G401 (cell line): ENCODE results near the gene TCF7L1. TPM values are rescaled to one million over a fixed set of nuclear protein-coding genes. Genes with fewer than 3 reads are reported as not detected.
"Not testable (repeated sequence)": the region's sequence is repeated elsewhere in the genome, so short reads cannot be mapped to it uniquely, and the experiment has no call there.

Experiments
- DNase-seq: peaks from one replicate; pipeline ENCODE4 v3.0.0-alpha.2; 2015; ENCODE audit warnings: low spot score
- in situ Hi-C: cut with HindIII; loops from 2 replicates; pipeline ENCODE4 v1.10.0; 2016; ENCODE audit warnings: low sequenced_read_pairs, mixed read lengths
- total RNA-seq: library from RNA; depleted of rRNA; stranded (reverse); fragments of >200 nt; shearing (Covaris generic); gene quantifications from 2 replicates; pipeline ENCODE4 v1.2.3, GENCODE V29; 2014; rRNA removed

TCF7L1 gene, protein sequence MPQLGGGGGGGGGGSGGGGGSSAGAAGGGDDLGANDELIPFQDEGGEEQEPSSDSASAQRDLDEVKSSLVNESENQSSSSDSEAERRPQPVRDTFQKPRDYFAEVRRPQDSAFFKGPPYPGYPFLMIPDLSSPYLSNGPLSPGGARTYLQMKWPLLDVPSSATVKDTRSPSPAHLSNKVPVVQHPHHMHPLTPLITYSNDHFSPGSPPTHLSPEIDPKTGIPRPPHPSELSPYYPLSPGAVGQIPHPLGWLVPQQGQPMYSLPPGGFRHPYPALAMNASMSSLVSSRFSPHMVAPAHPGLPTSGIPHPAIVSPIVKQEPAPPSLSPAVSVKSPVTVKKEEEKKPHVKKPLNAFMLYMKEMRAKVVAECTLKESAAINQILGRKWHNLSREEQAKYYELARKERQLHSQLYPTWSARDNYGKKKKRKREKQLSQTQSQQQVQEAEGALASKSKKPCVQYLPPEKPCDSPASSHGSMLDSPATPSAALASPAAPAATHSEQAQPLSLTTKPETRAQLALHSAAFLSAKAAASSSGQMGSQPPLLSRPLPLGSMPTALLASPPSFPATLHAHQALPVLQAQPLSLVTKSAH
- 0.37 and 0.44 TPM in 2 replicates for total RNA-seq

DNA sequence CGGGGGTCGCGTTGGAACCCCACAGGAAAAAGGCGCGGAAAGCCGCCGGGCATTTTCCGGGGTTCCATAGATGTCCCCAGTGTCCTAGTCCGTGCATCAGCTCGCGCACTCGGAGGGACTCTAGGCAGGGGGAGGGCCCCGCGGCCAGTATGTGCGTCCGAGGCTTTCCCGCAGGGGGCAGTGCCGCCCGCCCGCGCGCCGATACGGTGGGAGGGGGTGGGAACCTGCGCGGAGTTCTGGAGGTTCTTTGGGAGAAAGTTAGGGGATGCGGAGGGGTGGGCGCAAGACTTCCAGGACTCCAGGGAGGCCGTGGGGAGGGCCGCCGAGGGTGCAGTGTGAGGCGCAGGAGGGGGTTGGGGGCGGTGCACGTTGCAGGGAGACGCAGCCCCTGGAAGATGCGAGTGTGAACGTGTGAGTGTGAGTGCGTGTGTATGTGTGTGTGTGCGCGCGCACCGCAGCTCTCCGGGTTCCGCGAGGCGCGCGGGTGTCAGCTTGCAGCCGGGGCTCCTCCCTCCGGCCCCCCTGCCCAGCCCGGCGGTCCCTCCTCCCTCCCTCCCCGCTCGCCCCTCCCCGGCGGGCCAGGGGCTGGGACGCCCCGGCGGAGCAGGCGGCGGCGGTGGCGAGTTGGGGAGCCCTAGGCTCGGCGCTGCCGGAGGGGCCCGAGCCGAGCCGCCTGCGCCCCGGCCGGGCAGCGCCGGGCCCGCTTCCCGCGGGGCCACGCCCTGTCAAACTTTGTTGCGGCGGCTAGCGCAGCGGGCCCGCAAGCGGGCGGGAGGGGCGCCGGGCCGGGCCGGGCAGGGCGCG is at the start of gene TCF7L1:
TCF7L1 (plus strand) TSS at position 559 of the 804 bp plus-strand sequence. CDS start 293 bp downstream, outside the sequence.
- peak; percentile 30 for DNase-seq
- in situ Hi-C loops: no loop called here

DNA sequence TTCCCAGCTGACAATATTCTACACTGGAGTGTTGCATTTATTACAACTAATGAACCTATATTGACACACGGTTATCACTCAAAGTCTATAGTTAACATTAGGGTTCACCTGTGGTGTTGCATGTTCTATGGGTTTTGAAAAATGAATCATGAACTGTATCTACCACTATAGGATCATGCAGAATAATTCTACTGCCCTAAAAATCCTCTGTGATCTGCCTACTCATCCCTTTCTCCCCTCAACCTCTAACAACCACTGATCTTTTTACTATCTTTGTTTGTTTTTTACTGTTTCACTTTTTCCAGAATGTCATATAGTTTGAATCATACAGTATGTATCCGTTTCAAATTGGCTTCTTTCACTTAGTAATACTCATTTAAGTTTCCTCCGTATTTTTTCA is 47.6 kb upstream of the TCF7L1 start:
- no peak for DNase-seq
- in situ Hi-C loops: no loop called here

DNA sequence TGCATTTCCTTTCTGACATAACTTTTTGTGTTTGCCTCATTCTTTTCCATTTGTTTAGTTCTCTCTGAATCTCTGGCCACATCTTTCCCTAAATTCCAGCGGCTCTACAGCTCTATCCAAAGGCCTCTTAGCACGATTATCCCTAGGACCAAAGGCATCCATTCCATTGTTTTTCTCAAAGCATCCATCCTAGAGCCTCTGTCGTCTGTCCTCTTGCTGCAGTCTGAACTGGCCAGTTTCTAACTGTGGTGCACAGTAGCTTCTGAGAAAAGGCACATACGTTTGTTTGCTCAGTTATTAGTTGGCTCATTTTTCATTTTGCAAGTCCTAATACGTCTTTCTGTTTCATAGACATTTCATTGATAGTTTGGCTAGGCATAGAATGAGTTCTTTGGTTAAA is 45.7 kb upstream of the TCF7L1 start:
- in situ Hi-C loops: no loop called here
- DNase-seq: no peak

DNA sequence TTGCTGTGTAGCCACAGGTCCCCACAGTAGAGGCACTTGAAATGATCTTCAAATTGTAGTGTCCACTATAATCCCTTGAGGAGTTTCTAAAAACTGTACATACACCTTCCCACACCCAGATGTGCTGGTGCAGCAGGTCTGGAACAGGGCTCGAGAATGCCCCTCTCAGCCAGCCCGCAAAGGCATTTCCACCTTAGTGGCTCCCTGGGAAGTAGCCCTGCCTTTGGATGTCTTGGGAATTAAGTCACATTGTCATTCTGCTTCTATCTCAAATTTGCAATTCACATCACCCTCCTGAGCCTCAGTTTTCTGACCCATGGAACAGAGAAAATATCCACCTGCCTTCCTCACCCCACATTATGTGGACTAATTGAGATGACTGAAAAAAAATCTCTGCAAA is 44.3 kb upstream of the TCF7L1 start:
- in situ Hi-C loops: no loop called here
- DNase-seq: no peak

DNA sequence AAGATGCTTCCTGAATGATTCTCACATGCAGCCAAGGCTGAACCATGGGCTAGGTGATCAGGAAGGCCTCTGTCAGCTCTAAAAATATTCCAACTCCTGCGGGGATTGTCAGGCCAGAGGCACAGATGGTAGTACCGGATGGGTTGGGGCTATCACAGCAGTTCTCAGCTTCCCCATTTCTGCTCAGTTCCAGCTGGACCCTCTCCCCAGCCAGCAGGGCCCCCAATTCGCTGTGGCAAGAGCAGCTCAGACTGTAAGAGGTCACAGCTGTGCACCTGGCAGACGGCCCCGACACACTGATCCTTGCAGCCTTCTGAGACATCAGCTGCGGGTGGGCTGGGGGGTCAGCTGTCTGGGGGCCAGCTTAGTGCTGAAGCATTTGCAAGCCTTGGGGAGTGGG is 43.6 kb upstream of the TCF7L1 start:
- DNase-seq: peak; percentile 72
- in situ Hi-C loops: no loop called here

DNA sequence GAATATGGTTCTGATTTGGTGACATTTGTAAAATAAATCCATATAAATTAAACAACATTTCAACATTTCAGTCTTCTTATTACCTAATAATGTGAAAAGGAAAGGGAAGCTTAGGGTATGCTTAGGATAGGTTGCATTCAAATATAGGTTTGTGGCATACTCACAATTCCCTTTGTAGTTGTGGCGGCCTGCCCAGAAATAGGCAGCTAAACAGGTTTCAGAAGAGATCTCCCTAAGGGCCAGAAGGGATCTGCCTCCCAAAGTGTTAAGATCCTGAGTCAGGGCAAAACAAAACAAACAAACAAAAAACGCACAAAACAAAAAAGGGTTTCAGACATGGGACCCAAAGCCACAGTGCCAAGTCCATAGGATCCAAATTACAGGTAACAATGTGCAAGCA is 41.4 kb upstream of the TCF7L1 start:
- DNase-seq: no peak
- in situ Hi-C loops: no loop called here

DNA sequence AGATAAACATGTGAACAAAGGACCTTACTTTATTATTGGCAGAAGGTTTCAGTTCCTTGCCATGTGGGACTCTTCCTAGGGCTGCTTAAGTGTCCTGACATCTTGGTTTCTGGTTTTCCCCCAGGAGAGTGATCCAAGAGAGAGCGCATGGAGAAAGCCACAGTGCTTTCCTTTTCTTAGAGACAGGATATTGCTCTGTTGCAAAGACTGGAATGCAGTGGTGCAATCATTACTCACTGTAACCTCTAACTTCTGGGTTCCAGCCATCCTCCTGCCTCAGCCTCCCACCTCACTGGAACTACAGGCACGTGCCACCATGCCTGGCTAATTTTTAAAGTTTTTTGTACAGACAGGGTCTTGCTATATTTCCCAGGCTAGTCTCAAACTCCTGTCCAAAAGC is 38.1 kb upstream of the TCF7L1 start:
- no peak for DNase-seq
- in situ Hi-C loops: no loop called here

DNA sequence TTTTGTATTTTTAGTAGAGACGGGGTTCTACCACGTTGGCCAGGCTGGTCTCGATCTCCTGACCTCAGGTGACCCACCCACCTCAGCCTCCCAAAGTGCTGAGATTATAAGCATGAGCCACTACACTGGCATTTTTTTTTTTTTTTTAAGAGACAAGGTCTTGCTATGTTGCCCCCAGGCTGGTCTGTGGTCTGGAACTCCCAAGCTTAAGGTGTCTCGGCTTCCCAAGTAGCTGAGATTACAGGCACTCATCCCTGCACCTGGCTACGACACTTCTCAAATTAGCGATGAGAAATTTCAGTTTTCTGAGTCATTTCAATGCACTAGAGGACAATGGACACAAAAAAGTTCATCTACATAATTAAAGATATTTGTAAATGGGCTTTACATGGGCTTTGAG is 36.6 kb upstream of the TCF7L1 start:
- in situ Hi-C loops: no loop called here
- no peak for DNase-seq

DNA sequence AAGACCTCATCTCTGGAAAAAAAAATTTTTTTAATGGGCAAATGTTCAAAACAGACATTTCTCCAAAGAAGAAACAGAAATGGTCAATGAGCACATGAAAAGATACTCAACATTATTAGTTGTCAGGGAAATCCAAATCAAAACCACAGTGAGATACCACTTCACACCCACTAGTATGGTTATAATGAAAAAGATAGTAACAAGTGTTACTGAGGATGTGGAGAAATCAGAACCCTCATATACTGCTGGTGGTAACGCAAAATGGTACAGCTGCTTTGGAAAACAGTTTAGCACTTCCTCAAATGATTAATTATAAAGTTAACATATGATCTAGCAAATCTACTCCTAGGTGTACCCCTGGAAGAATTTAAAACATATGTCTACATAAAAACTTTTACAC is 29.0 kb upstream of the TCF7L1 start:
- DNase-seq: no peak
- in situ Hi-C loops: no loop called here

DNA sequence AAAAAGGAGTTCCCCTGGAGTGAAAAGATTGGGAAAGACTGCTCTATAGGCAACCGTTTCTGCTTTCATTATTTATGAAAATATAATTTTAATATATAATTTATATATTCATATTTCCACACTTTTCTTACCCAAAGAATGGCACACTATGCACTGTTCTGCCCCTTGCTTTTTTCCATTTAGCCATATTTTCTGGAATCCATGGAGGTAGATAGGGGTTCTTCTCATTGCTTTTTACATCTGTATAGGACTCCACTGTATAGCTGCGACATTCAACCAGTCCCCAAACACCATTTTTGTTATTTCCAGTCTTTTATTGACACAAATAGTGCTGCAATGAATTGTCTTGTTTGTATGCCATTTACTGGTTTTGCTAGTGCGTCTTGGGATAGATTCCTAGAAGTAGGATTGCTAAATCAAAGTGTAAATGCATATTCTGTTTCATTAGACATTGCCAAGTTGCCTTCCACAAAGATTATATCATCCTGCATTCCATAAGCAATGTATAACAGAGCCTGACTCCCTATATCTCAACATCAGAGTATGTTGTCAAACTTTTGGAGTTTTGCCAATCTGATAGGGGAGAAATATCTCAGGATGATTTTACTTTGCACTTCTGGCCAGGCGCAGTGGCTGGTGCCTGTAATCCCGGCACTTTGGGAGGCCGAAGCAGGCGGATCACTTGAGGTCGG is 26.6 kb upstream of the TCF7L1 start:
- in situ Hi-C loops: no loop called here
- DNase-seq: no peak

DNA sequence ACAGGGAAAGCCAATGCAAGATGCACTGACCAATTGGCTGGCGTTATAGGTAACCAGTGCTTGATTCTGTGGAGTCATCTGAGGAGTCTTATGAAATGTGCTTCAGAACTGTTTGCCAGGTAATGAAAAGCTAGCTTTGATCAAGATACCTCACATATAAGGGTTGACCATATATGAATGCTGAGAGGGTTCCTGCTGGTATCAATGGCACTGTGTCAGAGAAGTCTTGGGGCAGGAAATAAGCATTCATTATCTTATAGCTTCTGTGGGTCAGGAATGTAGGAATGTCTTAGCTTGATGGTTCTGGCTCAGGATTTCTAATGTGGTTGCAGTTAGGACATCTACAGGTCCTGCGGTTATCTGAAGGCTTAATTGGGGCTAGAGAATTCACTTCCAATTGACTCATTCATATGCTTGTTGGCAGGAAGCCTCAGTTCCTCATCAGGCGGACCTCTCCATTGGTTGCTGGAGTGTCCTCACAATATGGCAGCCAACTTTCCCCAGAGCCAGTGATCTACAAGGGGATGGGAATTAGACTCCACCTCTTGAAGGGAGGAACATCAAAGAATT is 22.1 kb upstream of the TCF7L1 start:
- in situ Hi-C loops: no loop called here
- DNase-seq: no peak

DNA sequence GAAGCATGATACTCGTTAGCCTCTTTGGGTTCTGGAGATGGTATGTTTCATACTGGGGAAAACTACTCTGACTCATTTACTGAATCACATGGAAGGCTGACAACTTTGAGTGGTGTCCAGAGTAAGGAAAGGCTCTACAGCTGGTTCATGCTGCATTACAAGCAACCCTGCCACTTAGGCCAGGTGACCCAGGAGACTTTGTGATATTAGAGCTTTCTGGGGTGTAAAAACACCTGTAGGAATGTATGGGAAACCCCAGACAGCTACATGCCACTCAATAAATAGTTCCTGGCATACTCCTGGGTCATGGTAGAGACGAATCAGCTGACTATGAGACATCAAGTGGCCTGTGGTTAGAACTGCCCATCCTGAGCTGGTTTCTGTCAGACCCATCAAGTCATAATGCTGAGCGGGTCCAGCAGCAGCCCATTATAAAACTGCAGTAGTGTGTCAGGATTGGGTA is 21.3 kb upstream of the TCF7L1 start:
- in situ Hi-C loops: no loop called here
- no peak for DNase-seq

DNA sequence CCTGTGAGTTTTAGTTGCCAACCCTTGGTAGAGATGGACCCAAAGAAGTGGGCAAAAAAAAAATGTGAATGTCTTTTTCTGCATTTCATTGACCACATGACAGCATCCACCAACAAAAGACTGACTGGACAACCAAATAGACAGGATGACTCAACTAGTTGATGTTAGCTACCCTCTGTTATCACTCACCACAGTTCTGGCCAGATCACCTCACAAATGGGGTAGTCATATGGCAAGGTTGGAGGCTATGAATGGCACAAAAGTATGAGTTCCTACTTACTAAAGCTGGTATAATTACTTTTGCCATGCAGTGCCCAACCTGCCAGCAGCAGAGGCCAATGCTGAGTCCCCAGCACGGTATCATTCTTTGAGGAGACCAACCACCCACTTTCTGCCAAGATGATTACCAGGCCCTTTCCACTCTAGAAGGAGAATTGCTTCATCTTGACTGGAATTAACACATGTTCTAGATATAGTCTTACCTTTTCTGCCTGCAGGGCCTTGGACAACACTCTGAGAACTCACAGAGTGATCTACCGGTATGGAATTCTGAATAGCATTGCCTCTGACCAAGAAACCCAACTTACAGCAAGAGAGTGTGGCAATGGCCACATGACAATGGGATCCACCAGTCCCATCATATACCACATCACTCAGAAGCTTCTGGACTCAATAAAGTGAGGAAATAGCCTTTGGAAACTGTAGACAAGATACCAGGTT is 20.1 kb upstream of the TCF7L1 start:
- DNase-seq: no peak
- in situ Hi-C loops: no loop called here

DNA sequence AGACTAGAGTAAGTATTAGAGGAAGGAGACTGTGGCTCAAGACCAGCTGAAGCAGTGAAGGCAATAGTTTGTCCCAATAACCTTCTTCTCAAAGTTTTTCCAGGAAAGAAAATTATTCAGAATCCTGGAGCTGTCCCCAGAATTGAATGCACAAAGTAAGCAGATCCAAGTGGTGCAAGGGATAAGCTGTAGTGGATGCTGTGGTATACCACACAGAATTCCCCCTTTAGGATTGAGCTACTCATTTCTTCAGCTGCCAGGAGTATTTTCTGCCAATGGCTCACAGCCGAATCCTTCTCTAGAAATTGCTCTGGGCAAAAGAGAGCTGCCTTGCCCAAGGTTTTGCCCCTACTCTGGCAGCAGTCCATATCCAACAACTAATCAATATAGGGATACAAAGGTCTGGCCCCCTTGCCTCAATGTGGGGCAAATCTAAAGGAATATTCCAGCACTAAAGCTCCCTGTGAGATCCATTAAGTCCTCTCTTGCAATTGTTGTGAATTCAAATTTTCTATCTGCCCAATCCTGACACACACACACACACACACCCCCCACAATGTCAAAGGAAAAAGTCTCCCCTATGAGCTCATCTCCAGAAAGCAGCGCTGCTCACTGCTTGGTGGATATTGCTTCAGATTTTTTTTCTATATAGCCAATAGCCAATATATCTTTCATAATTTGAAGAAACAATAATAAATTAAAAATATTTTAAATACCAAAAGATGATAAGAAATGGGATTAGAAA is 18.4 kb upstream of the TCF7L1 start:
- DNase-seq: no peak
- in situ Hi-C loops: no loop called here

DNA sequence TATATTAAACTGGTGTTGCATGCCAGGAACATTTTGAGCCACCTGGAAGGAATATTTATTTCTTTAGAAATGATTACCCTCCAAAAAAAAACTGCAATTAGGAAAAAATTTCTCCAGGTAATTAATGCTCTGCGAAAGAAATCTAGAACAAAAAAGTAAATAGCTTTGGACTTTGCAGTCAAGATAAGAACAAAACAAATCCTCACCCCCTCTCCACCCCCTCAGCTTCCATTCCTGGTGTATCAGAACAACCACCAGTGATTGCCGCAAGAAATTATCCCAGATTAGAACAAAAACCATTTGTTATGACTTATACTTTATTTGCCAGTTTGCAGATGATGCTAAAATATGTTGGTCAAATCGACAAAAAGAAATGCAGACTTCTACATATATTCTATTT is 17.0 kb upstream of the TCF7L1 start:
- DNase-seq: no peak
- in situ Hi-C loops: no loop called here

DNA sequence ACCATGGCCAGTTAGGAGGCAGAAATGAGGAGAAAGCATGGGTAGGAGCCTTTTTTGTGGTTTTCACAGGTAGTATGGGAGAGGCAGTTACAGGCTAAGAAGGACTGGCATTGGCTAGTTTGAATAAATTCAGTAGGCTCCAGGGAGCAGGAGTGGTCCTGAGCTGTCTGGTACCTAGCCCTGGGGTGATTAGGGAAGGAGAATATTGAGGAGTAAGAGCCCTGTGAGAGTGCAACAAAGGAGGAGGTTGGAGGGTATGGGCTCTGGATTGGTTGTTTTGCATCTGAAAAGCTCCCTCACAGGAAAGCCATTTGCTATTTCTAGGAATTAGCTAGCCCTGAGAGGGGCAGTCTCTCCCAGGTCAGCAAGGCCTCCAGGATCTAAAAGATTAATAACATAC is 13.3 kb upstream of the TCF7L1 start:
- no peak for DNase-seq
- in situ Hi-C loops: no loop called here

DNA sequence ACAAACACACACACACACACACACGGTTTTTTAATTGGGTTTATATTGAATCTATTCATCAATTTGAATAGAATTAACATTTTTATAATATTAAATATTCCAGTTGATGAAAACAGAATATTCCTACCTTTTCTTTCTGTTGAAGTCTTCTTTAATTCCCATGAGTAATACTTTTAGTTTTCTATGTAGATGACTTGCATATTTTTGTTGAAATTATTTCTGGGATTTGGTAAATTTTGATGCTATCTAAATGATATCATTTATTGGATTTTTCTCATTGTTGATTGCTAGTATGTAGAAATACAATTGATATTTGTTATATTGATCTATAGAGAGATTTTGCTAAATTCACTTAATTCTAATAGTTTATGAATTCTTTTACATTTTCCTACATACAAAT is 12.8 kb upstream of the TCF7L1 start:
- no peak for DNase-seq
- in situ Hi-C loops: no loop called here

DNA sequence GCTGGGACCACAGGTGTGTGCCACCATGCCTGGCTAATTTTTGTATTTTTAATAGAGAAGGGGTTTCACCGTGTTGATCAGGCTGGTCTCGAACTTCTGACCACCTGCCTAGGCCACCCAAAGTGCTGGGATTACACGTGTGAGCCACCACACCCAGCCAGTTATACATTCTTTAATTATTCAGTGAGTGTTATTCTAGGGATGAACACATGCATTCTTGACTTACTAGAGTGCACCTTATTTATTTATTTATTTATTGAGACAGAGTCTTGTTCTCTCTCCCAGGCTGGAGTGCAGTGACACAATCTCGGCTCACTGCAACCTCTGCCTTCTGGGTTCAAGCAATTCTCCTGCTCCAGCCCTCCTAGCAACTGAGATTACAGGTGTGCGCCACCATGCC is 6.7 kb upstream of the TCF7L1 start:
- DNase-seq, in situ Hi-C loops: not testable (repeated sequence)
